Retina (tissue), 1 donor: Measurements from ENCODE around the gene ELOA.
"Not testable (repeated sequence)": the region's sequence is repeated elsewhere in the genome, so short reads cannot be mapped to it uniquely, and the experiment has no call there.

Experiments
- DNase-seq: peaks from one replicate; pipeline ENCODE4 v3.0.0-alpha.2; 2016

ELOA gene

DNA sequence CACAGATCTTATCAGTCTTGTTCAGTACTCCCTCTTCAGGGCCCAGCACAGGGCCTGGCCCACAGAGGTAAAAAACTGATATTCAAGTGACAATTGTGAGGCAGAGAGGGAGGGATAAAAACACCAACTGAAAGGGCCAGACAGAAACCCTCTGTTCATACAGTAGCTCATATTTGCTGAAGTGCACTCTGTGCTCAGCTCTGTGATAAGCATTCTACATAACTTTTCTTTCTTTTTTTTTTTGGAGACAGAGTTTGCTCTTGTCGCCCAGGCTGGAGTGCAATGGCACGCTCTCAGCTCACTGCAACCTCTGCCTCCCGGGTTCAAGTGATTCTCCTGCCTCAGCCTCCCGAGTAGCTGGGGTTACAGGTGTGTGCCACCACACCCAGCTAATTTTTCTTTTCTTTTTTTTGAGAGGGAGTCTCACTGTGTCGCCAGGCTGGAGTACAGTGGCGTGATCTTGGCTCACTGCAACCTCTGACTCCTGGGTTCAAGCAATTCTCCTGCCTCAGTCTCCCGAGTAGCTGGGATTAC lies 59.6 kb downstream of the ELOA start:
- DNase-seq = not testable (repeated sequence)

DNA sequence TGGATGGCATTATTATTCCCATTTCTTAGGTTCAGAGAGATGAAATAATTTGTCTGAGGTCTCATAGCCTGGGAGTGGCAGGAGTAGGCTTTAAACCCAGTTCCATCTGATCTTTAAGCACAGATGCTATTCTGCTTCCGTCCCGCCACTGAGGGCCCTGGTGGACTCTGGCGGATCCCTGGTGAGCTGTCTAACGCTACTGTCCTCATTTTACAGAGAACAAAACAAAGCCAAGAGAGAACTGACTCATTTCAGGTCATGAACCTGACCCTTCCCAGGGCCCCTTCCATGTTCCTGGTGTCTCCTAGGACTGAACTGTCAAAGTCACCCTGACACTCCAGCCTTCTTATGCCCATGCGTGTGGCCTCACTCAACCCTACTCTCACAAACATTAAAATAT lies 60.4 kb downstream of the ELOA start:
- no peak for DNase-seq

DNA sequence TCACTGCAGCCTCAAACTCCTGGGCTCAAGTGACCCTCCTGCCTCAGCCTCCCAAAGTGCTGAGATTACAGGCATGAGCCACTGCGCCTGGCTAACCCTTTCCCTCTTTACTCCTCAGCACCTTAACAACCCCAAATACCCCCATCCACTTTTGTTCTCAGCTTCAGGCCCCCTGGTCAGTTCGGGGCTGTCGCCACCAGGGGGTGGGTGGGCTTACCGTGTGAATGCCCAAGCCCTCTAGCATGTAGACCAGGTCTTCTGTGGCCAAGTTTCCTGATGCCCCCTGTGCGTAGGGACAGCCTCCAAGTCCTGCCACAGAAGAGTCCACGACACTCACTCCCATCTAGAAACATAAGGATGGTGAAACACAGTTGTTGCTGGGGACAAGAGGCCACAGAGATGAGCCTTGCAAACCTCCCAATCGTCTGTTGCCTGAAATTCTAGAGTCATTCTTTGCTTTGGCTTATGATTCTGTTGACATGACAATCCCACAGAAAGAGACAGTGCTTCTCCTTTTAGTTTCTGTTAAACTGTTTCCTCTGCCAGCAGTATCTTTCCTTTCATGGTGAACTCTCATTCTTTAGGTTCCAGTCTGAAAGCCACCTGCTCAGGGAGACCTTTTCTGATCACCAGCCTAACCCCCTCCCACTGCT lies 61.0 kb downstream of the ELOA start:
- no peak for DNase-seq

DNA sequence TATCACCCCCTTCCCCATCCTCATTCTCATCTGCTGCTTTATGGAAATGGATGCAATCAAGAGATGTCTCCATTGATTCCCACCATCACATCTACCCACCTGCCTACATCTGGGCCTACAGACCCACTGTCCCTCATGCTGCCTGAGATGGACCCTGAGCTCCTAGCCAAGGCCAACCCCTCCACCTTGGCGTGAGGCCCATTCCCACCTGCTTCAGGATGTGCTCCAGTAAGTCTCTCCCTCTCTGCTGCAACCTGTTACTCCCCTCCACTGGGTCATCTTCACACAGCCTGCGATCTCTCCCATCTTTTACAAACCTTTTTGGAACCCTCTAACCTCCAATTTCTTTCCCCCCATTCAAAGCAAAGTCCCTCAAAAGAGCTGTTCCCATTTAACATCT lies 61.8 kb downstream of the ELOA start:
- no peak for DNase-seq

DNA sequence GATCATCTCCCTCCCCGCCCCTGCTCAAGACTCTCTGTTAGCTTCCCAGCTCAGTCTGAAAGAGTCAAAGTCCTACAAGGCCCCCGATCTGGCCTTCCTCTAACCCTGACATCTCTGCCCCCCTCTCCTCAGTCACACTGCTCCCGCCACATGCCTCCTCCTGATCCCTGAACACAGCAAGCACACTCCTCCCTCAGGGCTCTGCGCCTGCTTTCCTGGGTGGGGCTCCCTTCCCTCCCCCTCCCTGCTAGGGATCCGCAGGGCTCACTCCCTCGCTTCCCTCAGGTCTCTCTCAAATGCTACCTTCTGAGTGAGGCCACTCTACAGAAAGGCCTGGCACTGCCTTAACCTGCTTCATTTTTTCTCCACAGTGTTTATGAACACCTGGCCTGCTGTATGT lies 63.0 kb downstream of the ELOA start:
- no peak for DNase-seq

DNA sequence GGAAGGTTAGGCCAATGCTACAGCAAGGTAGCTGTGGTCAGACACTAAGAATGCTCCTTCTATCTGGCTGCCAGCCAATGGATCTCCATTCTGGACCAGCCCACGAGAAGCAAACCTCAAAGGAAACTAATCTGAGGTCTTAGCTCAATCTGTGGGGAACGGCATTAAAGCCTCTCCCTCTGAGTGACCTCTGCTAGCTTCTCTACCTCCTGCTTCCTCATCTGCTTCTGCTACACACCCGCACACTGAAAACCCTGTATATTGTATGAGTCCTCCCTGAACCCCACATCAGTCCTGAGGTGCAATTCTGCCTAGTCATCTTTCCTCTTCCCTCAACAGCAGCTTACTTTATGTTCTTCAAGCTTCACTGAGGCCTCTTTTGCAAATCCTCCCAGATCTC lies 64.2 kb downstream of the ELOA start:
- DNase-seq = no peak

DNA sequence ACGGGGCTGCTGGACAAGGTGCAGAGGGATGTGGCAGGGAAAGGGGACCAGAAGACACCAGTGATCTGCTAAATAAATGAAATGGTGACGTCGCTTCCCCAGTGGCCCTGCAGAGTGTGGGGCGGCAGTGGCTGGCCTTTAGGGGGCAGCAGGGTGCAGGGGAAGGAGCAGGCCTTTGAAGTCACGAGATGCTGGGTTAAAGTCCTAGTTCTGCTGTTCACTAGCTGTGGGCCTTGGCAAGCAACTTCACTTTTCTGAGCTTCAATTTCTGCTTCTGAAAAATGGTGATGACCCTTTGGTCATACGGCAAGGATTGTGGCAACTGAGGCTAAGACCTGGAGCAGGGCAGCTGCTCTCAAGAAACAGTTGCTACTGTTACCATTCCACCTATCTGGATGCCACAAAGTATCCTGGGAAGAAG lies 66.5 kb downstream of the ELOA start:
- DNase-seq = peak; percentile 46

DNA sequence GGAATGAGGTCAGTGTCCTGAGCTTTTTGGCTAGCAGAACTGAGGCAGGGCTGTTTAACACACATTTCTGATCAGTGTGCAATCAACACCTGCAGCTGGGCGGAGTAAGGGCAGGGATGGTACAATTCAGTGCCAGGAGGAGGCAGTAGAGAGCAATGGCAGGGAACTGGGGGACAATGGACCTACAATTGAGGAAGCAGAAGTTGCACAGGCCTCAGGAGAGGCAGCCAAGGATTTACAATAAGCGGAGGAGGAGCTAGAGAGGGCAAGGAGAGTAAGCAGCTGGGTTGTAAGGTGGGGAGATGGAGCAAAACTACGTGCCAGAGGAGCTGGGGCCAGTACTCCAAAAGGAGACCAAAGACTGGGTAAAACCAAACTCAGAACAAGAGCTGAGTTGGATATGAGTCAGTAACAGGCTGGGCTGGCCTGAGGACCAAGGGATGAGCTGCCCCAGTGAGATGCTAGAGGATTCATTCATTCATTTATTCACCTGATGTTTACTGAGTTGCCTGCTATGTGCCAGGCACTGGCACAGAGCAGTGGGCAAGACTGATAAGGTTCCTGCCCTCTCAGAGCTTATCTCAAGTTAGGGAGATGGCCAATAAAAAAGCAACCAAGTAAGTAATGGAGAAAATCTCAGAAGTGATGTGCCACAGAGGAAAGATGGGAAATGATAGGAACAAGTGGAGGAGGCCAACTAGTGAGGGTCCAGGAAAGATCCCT lies 67.7 kb downstream of the ELOA start:
- no peak for DNase-seq
